IMR-90 (cell line): Measurements from ENCODE around the gene TAF11L13. TPM values are rescaled to one million over a fixed set of nuclear protein-coding genes. Genes with fewer than 3 reads are reported as not detected.

Experiments
- ATAC-seq: fragments of 200-7000 bp; cut with Tn5 transposase; 2 replicates; pipeline ENCODE4 v1.9.1; 2020; ENCODE audit warnings: low read depth, mild to moderate bottlenecking, moderate library complexity
- BruUV-seq: library from RNA; stranded (reverse); fragments of 400-500 nt; replicated peaks from 2 replicates; lab custom pipeline; 2021; lab: Mats Ljungman, UMichigan
- CTCF ChIA-PET: fragments of 300-600 bp; formaldehyde crosslinking; extraction: SDS; loops from one replicate; lab custom pipeline; 2021; ENCODE audit warnings: antibody characterized with exemption; lab: Yijun Ruan, JAX
- POLR2A ChIA-PET: fragments of 300-600 bp; sonication (Branson Sonifier 250); formaldehyde crosslinking; loops from one replicate; lab custom pipeline; 2022; ENCODE audit warnings: antibody characterized with exemption; ENCODE audit not compliant: unreplicated experiment; lab: Charles Lee
- DNase-seq: peaks from one replicate; pipeline ENCODE4 v3.0.0; 2013
- H2AFZ ChIP-seq: replicated peaks from 2 replicates; pipeline ENCODE3; 2013; ENCODE audit warnings: low read length, mild to moderate bottlenecking; ENCODE audit not compliant: poor library complexity
- H2AK5ac ChIP-seq: 2 replicates; pipeline ENCODE4 v1.6.1; 2013; ENCODE audit warnings: low read depth, low read length, inconsistent platforms
- H2AK9ac ChIP-seq: replicated peaks from 2 replicates; pipeline ENCODE3; 2013; ENCODE audit warnings: mild to moderate bottlenecking, low read depth, low read length, moderate library complexity; ENCODE audit not compliant: poor library complexity
- H2BK120ac ChIP-seq: 2 replicates; pipeline ENCODE4 v1.6.1; 2013; ENCODE audit warnings: low read depth, low read length, inconsistent platforms
- H2BK15ac ChIP-seq: 3 replicates; pipeline ENCODE4 v1.6.1; 2013; ENCODE audit warnings: low read depth, low read length, inconsistent platforms
- H2BK20ac ChIP-seq: 2 replicates; pipeline ENCODE4 v1.6.1; 2013; ENCODE audit warnings: low read depth, mild to moderate bottlenecking, inconsistent platforms, low read length, moderate library complexity
- H2BK5ac ChIP-seq: 2 replicates; pipeline ENCODE4 v1.6.1; 2013; ENCODE audit warnings: mild to moderate bottlenecking, low read depth, low read length, inconsistent platforms; ENCODE audit not compliant: poor library complexity, severe bottlenecking
- H3K14ac ChIP-seq: replicated peaks from 2 replicates; pipeline ENCODE4 v1.6.1; 2013; ENCODE audit warnings: low read depth, low read length, inconsistent platforms
- H3K18ac ChIP-seq: 2 replicates; pipeline ENCODE4 v1.6.1; 2013; ENCODE audit warnings: low read depth, low read length, control low read depth
- H3K23ac ChIP-seq: 2 replicates; pipeline ENCODE4 v1.6.1; 2013; ENCODE audit warnings: low read depth, low read length, inconsistent platforms
- H3K27ac ChIP-seq: 2 replicates; pipeline ENCODE4 v1.5.1; 2013; ENCODE audit warnings: mild to moderate bottlenecking, control low read depth, low read length; ENCODE audit not compliant: insufficient read depth
- H3K27me3 ChIP-seq: 2 replicates; pipeline ENCODE4 v1.6.1; 2013; ENCODE audit warnings: low read length; ENCODE audit not compliant: control insufficient read depth, insufficient read depth
- H3K36me3 ChIP-seq: 2 replicates; pipeline ENCODE4 v1.6.1; 2013; ENCODE audit warnings: low read length, mixed read lengths; ENCODE audit not compliant: control insufficient read depth, insufficient read depth
- H3K4ac ChIP-seq: 2 replicates; pipeline ENCODE4 v1.6.1; 2013; ENCODE audit warnings: low read depth, low read length, inconsistent platforms
- H3K4me1 ChIP-seq: 2 replicates; pipeline ENCODE4 v1.6.1; 2013; ENCODE audit warnings: low read length, mixed read lengths; ENCODE audit not compliant: control insufficient read depth, insufficient read depth
- H3K4me2 ChIP-seq: 2 replicates; pipeline ENCODE4 v1.6.1; 2013; ENCODE audit warnings: low read depth, mild to moderate bottlenecking, control low read depth, low read length, moderate library complexity
- H3K4me3 ChIP-seq: 2 replicates; pipeline ENCODE4 v1.5.1; 2013; ENCODE audit warnings: low read depth, mild to moderate bottlenecking, control low read depth, low read length, moderate library complexity; ENCODE audit not compliant: insufficient read depth
- H3K56ac ChIP-seq: 2 replicates; pipeline ENCODE4 v1.6.1; 2013; ENCODE audit warnings: low read length, inconsistent platforms; ENCODE audit not compliant: insufficient read depth; ENCODE audit errors: extremely low read depth
- H3K79me1 ChIP-seq, 2 experiments: 2 replicates each; pipeline ENCODE4 v1.6.1; 2013; ENCODE audit warnings: low read length in 2 of 2, inconsistent platforms in 1 of 2, low read depth in 1 of 2
- H3K9ac ChIP-seq: 2 replicates; pipeline ENCODE4 v1.6.1; 2013; ENCODE audit warnings: low read depth, low read length, control low read depth
- H3K9me1 ChIP-seq: 2 replicates; pipeline ENCODE4 v1.6.1; 2013; ENCODE audit warnings: low read length, inconsistent platforms; ENCODE audit not compliant: insufficient read depth
- H3K9me3 ChIP-seq: 2 replicates; pipeline ENCODE4 v1.6.1; 2013; ENCODE audit warnings: low read length; ENCODE audit not compliant: control insufficient read depth, insufficient read depth
- H4K20me1 ChIP-seq: 2 replicates; pipeline ENCODE4 v1.6.1; 2013; ENCODE audit warnings: low read length, inconsistent platforms; ENCODE audit not compliant: insufficient read depth
- H4K5ac ChIP-seq: 2 replicates; pipeline ENCODE4 v1.6.1; 2013; ENCODE audit warnings: mild to moderate bottlenecking, low read depth, low read length, control low read depth
- H4K8ac ChIP-seq, 2 experiments: 2 replicates each; pipeline ENCODE4 v1.6.1; 2013; ENCODE audit warnings: low read depth in 2 of 2, low read length in 2 of 2, control low read depth in 1 of 2, inconsistent platforms in 1 of 2
- H4K91ac ChIP-seq: 2 replicates; pipeline ENCODE4 v1.6.1; 2013; ENCODE audit warnings: low read depth, low read length, inconsistent platforms; ENCODE audit not compliant: insufficient read depth
- CEBPB ChIP-seq: IDR thresholded peaks from 2 replicates; pipeline ENCODE4 v1.6.1; 2012; ENCODE audit warnings: low read depth, low read length, improper control_type of control experiment
- CHD1 ChIP-seq: IDR thresholded peaks from 2 replicates; pipeline ENCODE4 v1.6.1; 2012; ENCODE audit warnings: low read depth, low read length, improper control_type of control experiment
- CTCF ChIP-seq: conservative IDR thresholded peaks from 2 replicates; pipeline ENCODE4 v1.5.1; 2012; ENCODE audit warnings: mild to moderate bottlenecking, low read depth, low read length, improper control_type of control experiment
- ELK1 ChIP-seq: fragments of 150-350 bp; IDR thresholded peaks from 2 replicates; pipeline ENCODE4 v1.6.1; 2016; ENCODE audit warnings: low read depth, mild to moderate bottlenecking, low read length, moderate library complexity, borderline replicate concordance
- FOS ChIP-seq: fragments of 150-350 bp; IDR thresholded peaks from 2 replicates; pipeline ENCODE4 v1.6.1; 2016; ENCODE audit warnings: low read depth, low read length
- MXI1 ChIP-seq: IDR thresholded peaks from 2 replicates; pipeline ENCODE4 v1.6.1; 2012; ENCODE audit warnings: low read depth, mild to moderate bottlenecking, low read length, moderate library complexity, borderline replicate concordance
- POLR2A ChIP-seq: IDR thresholded peaks from 2 replicates; pipeline ENCODE4 v1.6.1; 2012; ENCODE audit warnings: mild to moderate bottlenecking, low read depth, low read length
- RAD21 ChIP-seq: IDR thresholded peaks from 2 replicates; pipeline ENCODE4 v1.6.1; 2012; ENCODE audit warnings: low read length, improper control_type of control experiment
- RCOR1 ChIP-seq: IDR thresholded peaks from 2 replicates; pipeline ENCODE4 v1.6.1; 2012; ENCODE audit warnings: mild to moderate bottlenecking, low read length, improper control_type of control experiment; ENCODE audit not compliant: insufficient replicate concordance
- SMC3 ChIP-seq: fragments of 150-350 bp; IDR thresholded peaks from 2 replicates; pipeline ENCODE4 v1.6.1; 2016; ENCODE audit warnings: low read depth, mild to moderate bottlenecking, antibody characterized with exemption, low read length, moderate library complexity
- USF2 ChIP-seq: fragments of 150-350 bp; IDR thresholded peaks from 2 replicates; pipeline ENCODE4 v1.6.1; 2017; ENCODE audit warnings: mild to moderate bottlenecking, antibody characterized with exemption, low read length, low read depth
- WGBS, 2 experiments: methylation state at CpG; one replicate each; pipeline versions ENCODE4 v1.1.5 to v1.1.7; 2013; ENCODE audit warnings: missing lambda C conversion rate in 2 of 2; ENCODE audit not compliant: insufficient read length in 1 of 2; ENCODE audit errors: extremely low coverage in 2 of 2; 5-methylcytosine and 5-hydroxymethylcytosine counted together
- dilution Hi-C: fragments of 300-500 bp; cut with HindIII; formaldehyde crosslinking; loops from one replicate; pipeline ENCODE4 v1.14.3; 2018; ENCODE audit warnings: low sequenced_read_pairs; ENCODE audit not compliant: unreplicated experiment
- in situ Hi-C: fragments of 300-500 bp; cut with MboI; formaldehyde crosslinking; loops from 3 replicates; pipeline ENCODE4 v1.14.3; 2019; ENCODE audit warnings: low sequenced_read_pairs, inconsistent platforms, mixed read lengths
- intact Hi-C: fragments of 100-400 bp; cut with micrococcal nuclease; formaldehyde crosslinking; loops from 2 replicates; pipeline ENCODE4 v1.10.0; 2022
- polyA plus RNA-seq, 3 experiments: library from polyadenylated mRNA; depleted of rRNA; stranded (reverse); fragments of >200 nt; gene quantifications; 2 replicates each; pipeline ENCODE4 v1.2.3, GENCODE V29; 2012; ENCODE audit warnings: low replicate concordance in 1 of 3
- total RNA-seq: library from RNA; depleted of rRNA; stranded (reverse); fragments of >200 nt; gene quantifications from 2 replicates; pipeline ENCODE4 v1.2.3, GENCODE V29; 2012

TAF11L13 gene
- total and polyA plus RNA-seq, 2 of the 4 experiments (the other 2 are of a cell fraction): not detected

GRCh38 chr5:17619354-17619753 lies 12.5 kb upstream of the TAF11L13 start:
- Histone ChIP-seq H4K5ac (no peak overlapping the region), H3K9me1 (no peaks in the 10 kb centered on the region), H3K9ac (no peak overlapping the region), H4K91ac (no peak overlapping the region), H4K8ac (no peak overlapping the region), H3K9me3 (no peaks in the 10 kb centered on the region; the same call in 1 of the 2 replicates), H3K4me2 (no peak overlapping the region), H3K18ac (no peak overlapping the region), H2AK9ac (no peak overlapping the region), H2BK5ac (no peak overlapping the region), H3K36me3 (no peaks in the 10 kb centered on the region), H3K79me1 (no peaks in the 10 kb centered on the region), H3K4me3 (no peak overlapping the region), H3K4me1 (no peaks in the 10 kb centered on the region), H3K27ac (no peak overlapping the region), H2BK15ac (no peak overlapping the region), H2AK5ac (no peak overlapping the region), H3K14ac (no peak overlapping the region), H3K27me3 (no peaks in the 10 kb centered on the region), H2AFZ (no peak overlapping the region), H2BK120ac (no peak overlapping the region), H3K4ac (no peak overlapping the region), H3K56ac (no peak overlapping the region), H4K20me1 (no peaks in the 10 kb centered on the region), H3K23ac (no peak overlapping the region), H2BK20ac (no peak overlapping the region)
- BruUV-seq: no TSS peak
- TF ChIP-seq CEBPB (no peak), MXI1 (no peak), USF2 (no peak), CHD1 (no peak), FOS (no peak), RAD21 (no peak), CTCF (no peak), ELK1 (no peak), SMC3 (no peak), RCOR1 (no peak), POLR2A (no peak)
- DNase-seq (no peak), ATAC-seq (no peak)
- CTCF ChIA-PET: no interaction called here
- dilution Hi-C loops: no loop called here
- no CpG with 5 or more reads among the region's 3 CpGs for WGBS, 2 experiments
- POLR2A ChIA-PET: no interaction called here
- intact Hi-C loops: no loop called here
- in situ Hi-C loops: no loop called here
